Posterior vena cava (tissue), 2 donors: Measurements from ENCODE around the gene SCAMP2. TPM values are rescaled to one million over a fixed set of nuclear protein-coding genes. Genes with fewer than 3 reads are reported as not detected.

Experiments used
- DNase-seq: peaks from one replicate; pipeline ENCODE4 v3.0.0-alpha.2; 2020; ENCODE audit warnings: low spot score
- intact Hi-C, 2 donors: fragments of 100-400 bp; cut with DNase I; formaldehyde crosslinking; loops; one replicate each; pipeline versions ENCODE4 v1.14.1 to v1.14.2; 2022 to 2023
- total RNA-seq, 2 donors: library from RNA; stranded (reverse); fragmentation: NEBNext Ultra II Directional; extraction: Animal tissue kit (Norgen Biotek cat#: 25700); gene quantifications; one replicate each; pipeline ENCODE4 v1.2.1, GENCODE V29; 2021
- donor health status: DM: yes; HTN: yes; CAD: no.
- donor health status: DM: yes; HTN: yes; CAD: no.

SCAMP2 gene
- total RNA-seq, 2 donors from 2014 or later: 65.1 to 65.6 TPM

DNA sequence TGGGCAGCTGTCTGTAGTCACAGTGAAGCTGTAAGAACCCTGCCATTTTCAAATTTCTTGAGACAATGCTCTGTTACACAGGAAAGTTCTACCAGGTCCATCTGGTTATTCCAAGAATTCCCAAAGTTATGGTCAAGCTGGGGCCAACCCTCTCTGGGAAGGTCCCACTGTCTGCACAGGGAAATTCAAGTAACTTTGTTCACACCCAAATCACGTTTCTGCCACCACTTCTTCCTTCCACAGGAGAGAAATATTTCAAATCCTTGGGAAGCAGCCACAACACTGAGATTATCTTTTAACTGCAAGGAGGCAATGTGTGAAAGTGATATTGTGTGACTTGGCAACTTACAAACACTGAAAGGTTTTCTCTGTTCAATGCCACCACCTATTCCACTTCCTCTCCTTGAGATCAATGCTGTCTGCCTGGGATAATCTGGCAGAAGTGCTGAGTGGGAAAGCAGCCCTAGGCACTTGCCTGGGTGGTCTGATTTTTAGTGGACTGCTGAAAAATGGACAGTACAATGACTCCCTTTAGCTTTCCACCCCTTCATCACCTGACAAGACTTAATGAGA, 5.6 kb downstream of the SCAMP2 start:
- no peak for DNase-seq
- intact Hi-C loops: no loop called here

DNA sequence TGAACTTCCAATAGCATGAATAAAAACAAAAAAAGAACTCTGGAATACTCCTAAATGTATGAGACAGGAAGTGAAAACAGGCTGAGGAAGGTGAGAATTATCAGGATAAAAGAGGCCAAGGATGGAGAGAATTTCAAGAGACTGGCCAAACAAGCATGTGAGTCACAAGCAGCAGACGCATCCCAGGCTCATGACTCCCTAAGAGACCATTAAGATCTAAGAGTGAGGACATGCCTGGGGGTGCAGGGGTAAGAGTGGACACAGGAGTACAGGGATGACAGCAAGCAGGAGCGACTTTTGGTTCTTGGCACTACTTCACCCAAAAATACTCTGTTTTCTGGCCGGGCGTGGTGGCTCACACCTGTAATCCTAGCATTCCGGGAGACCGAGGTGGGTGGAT, 7.1 kb downstream of the SCAMP2 start:
- no peak for DNase-seq
- intact Hi-C loops: no loop called here

DNA sequence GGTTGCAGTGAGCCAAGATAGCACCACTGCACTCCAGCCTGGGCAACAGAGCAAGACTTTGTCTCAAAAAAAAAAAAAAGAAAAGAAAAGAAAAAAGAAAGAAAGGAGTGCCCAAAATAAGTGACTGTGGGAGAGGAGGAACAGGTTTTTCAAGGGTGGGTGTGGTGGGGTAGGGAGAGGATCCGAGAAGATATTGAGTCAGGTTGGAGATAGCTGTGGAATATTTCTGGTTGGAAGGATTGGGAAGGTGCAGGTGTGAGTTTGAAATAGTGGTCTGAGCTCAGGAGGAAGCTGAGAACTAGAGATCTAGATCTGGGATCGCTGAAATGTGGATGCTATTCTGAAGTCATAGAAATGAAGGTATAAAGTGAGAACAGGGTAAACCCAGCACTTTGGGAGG, 7.8 kb downstream of the SCAMP2 start:
- no peak for DNase-seq

DNA sequence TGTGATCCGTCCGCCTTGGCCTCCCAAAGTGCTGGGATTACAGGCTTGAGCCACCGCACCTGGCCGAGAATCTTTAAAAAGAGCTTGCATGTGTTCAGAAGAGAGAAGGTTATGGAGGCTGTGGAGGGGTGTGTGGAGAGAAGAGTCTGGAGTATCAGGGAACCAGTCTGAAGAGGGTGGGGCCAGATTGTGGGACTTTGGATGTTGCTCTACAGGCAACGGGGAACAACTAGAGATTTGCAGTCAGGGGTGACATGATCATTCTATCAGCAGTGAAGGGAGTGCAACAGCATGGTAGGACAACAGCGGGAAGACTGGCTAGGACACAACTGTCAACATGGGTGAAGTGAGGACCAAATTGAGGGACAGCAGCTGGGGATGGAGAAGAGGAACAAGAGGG, 8.9 kb downstream of the SCAMP2 start:
- no peak for DNase-seq
- intact Hi-C loops: no loop called here

More for the DNA sequence above, 7.8 kb downstream of the SCAMP2 start:
- intact Hi-C loops: no loop called here

DNA sequence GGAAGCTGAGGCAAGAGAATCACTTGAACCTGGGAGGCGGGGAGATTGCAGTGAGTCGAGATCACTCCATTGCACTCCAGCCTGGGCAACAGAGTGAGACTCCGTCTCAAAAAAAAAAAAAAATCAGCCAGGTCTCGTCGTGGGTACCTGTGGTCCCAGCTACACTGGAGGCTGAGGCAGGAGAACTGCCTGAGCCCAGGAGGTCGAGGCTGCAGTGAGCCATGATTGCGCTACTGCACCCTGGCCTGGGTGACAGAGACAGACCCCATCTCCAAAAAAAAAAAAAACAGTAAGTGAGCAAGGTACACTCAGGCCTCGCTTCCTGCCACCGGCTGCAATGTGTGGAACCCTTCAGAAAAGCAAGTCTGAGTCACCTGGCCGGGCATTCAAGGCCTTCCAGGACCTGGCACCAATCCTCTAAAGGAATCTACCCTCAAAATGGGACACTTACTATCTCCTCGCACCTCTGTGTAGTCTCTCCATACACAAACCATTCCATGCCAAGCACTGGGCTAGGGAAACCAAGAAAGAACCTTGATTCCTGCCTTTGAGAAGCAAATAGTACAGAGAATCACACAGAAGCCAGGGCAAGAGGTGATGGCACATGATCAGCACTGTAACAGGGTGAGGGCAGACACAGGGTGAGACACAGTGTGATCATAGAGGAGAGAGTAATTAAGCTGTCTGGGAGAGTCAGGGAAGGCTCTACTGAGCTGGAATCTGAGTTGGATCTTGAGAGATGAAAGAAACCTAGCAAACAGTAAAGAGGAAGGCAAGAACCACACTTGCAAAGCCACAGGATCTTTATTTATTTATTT, 9.7 kb downstream of the SCAMP2 start:
- no peak for DNase-seq
- intact Hi-C loops: no loop called here

DNA sequence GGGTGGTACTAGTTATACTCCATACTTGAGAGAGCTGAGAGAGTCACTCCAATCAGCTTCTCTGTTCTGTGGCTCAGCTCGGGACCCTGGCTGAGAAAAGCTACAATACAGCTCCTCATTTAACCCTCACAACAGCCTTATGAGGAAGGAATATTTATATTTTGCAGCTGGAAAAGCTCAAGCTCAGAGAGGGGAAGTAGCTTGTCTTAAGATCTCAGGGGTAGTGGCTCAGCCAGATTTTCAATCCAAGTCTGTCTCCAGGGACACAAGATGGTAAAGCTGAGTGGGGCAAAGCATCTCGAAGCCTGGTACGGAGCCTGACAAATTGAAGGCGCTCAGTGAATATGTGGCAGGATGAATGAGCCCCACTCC, 14.8 kb downstream of the SCAMP2 start:
- no peak for DNase-seq
- intact Hi-C loops: loop anchor here in 1 of 2 donors (2.0 kb wide), 1 partner anchor 52 kb away; no protein-coding TSS in a partner anchor

DNA sequence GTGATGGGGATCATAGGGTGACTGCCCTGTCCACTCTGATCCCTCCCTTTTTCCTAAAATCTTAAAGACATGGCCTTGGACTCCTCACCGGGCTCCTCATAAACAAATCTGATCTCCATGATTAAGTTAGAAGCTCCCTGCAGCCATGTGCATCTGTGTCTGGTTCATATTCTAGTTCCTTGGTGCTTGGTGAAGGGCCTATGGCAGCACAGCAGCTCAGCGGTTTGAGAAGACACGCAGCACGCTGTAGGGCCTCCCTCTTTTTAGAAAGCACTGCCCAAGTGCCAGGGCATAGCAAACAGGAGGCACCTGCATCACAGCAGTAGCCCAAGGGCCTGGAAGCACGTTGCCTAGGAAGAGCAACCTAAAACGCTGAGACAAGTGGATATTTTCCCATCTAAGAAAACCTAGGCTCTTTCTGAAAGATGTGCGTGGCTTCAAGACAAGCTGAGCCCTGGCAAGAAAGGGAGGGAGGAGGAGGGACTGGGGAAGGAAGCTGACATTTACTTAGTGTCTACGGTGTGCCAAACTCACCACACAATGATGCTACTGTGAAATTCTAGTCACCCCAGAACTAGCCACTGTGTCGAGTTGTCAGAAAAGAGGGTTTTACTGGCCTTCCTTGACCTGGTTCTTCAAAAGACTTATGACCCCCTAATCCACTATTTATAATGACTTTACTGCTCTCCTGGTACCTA, 15.3 kb downstream of the SCAMP2 start:
- no peak for DNase-seq
- intact Hi-C loops: loop anchor here in 1 of 2 donors (2.0 kb wide), 1 partner anchor 51 kb away; no protein-coding TSS in a partner anchor

DNA sequence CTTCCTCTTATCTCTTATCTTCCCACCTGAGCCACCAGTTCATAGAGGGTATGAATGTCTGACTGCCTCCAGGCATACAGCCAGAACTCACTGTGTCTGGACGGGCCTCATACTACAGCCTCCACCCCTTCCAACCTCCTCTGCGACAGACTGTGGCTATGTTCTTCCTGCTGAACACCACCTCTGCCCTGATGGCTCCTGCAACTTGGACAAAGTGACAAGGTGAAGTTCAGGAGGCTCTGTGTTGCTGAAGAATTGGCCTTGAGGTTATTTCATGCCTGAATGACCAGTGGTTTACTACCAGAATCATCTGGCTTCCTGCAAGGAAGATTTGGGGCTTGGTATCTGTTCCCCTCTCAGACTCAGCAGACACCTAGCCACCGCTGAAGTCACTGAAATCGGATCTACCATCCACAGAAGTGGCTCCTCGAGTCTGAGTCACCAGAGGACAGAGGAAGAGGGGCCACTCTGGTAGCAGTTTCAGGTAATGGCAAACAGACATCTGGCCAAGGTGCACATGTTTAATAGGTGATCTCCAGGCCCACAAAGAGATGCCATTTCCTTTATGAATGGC, 16.0 kb downstream of the SCAMP2 start:
- intact Hi-C loops: no loop called here
- no peak for DNase-seq

DNA sequence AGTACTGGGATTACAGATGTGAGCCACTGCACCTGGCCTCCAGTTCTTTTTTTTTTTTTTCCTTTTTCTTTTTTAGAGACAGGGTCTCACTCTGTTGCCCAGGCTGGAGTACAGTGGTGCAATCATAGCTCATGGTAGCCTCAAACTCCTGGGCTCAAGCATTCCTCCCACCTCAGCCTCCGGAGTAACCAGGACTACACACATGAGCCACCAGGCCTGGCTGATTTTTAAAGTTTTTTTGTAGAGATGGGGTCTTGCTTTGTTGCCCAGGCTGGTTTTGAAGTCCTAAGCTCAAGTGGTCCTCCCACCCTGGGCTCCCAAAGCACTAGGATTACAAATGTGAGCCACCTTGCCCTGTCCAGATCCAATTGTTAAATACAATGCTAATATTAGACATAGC, 16.6 kb downstream of the SCAMP2 start:
- no peak for DNase-seq
- intact Hi-C loops: no loop called here

DNA sequence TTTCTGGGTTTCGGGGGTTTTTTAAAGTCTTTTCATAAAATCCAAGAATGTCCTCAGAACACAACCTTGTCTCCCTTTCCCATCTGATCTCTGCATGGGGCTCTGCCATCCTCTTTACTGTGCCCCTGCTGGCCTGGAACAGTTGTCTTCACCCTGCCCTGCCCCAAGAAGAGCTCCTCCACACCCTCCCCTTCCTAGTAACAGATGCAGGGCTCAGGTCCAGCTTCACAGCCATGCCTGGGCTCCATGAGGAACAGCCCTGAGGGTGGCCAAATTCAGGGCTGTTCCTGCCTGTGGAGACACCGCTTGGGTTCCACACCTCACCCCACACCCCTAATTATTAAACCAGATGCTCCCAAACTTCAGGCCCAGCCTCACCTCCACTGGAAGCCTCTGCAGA, 17.3 kb downstream of the SCAMP2 start:
- DNase-seq: no peak
- intact Hi-C loops: no loop called here

DNA sequence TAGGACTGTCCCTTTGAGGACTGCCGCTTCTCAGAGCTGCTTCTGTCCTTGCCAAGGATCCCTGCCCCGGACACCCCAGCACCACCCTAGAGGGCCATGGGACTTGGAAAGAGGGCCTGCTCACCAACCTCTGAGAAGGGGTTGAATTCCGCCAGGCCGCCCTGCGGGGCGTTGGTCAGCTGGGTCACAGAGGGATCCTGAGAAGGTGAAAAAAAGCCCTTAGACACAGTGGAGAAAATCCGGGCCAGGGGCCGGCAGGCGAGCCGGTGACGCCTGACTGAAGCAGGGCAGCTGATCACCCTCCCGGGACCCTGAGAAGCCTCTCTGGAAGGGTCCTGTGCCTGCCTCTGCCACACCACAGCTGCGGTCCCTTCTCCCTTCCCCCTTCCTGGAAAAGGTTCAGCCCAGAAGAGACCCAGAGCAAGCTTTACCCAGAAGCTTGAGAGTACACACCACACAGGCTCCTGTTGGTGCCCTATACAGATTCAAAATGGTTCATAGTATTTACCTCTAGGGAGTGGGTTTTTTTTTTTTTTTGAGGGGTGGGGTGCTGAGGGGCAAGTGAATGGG, 18.6 kb downstream of the SCAMP2 start:
- DNase-seq: no peak
- intact Hi-C loops: no loop called here

DNA sequence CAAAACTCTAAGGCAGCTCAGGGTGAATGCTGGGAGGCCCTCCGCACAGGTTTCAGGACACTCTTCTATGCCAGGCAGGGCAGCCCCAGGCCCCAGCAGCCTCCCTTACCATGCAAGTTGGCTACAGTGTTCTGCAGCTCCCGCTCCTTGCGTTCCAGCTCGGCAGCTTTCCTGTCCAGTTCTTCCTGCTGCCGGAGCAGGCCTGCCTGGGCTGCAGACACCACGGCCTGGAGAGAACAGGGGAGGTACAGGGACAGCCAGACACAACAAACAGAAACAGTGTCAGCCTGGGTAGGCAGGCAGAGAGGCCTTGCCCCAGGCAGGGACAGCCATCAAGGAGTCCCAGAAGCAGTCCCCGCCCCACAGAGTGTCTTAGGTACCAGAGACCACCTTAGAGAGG, 21.2 kb downstream of the SCAMP2 start:
- intact Hi-C loops: no loop called here
- DNase-seq: no peak

DNA sequence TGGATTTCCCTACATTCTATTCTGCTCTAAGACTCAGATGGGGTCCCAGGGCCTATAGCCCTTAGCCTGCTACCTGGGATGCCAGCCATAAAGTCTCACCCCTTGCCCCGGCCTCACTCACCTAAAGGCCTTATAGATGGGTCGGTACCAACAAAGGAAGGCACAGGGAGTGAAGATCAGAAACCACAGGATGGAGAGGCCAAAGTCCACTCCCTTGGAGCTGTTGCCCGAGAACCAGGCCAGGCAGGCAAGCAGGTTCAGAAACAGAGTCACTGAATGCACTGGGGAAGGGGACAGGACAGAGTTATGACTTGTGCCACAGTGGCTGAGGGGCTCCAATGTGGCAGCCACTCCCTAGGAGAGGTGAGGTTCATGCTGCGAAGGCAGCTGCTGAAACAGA, 22.8 kb downstream of the SCAMP2 start:
- DNase-seq: no peak
- intact Hi-C loops: no loop called here

DNA sequence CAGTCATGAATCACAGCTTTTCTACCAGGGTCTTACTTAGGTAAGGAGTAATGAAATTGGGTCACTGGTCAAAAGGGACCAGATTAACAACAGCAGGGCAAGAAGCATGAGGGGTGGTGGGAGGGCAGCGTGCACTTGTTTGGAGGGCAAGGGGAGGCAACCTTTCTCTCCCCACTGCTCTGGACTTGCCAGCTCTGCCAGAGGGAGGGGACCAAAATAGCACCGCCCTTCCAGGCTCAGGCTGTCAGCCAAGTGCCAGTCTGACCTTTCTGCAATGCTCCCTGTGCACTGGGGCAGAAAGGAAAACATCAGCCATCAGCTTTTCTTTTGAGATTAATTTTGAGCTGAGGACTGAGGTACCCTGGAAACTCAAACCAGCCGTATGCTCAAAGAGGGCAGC, 25.7 kb downstream of the SCAMP2 start:
- no peak for DNase-seq
- intact Hi-C loops: loop anchor here in 1 of 2 donors (5.0 kb wide), 1 partner anchor 50 kb away; no protein-coding TSS in a partner anchor

DNA sequence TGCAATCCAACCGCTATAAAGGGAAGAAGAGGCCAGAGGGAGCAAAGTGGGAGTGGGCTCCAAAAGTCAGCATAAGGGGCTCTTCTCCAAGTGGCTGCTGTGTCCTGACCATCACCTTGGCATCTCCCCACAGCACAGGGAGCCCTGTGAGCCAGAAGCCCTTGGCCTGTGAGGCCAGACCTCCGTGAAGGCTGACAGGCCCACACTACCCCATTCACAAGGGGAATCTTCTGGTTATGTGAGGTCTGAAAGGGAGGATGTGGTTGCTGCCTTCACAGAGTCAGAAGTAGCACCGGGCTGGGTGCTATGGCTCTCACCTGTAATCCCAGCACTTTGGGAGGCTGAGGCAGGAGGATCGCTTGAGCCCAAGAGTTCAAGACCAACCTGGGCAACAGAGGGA, 27.6 kb downstream of the SCAMP2 start:
- DNase-seq: no peak
- intact Hi-C loops: loop anchor here in 1 of 2 donors (5.0 kb wide), 1 partner anchor 52 kb away; no protein-coding TSS in a partner anchor

DNA sequence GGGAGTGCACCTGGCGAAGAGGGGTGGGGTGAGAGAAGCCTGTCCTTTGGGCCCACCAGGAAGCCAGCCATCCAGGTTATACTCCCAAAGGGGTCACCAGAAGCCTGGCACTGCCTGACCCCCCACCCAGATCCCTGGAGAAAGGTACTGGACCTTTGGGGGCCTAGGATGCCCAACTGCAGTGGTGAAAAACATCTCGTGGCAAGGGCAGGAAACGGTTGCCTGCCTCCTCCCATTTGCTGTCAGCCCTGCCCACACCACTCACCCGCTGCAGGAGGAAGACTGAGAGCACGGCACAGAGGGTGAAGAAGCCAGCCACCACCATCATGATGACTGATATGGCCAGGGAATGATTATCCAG, 28.0 kb downstream of the SCAMP2 start:
- intact Hi-C loops: loop anchor here in 1 of 2 donors (5.0 kb wide), 1 partner anchor 52 kb away; no protein-coding TSS in a partner anchor
- DNase-seq: no peak

DNA sequence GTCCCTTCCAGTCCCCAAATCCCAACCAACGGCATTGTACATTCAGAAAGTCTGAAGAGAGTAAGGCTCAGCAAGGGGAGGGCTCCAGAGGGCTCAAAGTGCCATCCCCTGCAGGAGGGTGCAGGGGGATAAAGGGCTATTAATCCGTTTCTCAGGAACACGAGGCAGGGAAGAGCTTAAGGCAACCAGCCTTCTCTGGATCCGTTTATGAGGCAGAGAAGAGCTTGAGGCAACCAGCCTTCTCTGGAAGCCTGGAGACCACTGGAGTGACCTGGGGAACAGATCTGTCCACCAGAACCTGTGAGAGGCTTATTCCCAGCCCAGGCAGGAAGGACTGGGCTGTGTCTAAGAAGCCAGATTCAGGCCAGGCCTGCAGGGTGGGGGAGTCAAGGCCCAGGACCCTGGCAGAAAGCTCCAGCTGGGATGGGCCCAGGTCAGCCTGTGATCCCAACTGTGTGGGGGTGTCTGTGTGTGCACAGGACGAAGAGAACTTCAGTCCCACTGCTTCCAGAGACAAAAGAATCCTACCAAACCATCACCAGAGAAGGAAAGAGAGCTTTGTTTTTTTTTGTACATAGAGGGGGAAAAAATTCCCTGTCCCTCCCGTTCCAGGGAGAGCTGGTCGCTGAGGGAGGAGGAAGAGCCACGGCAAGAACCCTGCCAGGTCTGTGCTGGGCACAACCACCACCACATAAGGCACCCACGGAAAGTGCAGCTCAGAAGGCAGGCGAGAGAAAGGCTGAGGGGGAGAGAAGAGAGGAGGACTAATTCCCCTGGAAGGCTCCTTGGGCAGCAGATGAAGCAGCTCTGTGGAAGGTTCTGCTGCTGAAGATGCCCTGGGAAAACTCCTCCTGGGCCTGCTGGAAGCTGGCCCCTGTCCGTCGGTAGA, 28.6 kb downstream of the SCAMP2 start:
- DNase-seq: no peak
- intact Hi-C loops: loop anchor here (5.0 kb wide), 2 partner anchors 53 to 62 kb away; partner anchors contain the start of gene CSK (in 1 of the 2)

DNA sequence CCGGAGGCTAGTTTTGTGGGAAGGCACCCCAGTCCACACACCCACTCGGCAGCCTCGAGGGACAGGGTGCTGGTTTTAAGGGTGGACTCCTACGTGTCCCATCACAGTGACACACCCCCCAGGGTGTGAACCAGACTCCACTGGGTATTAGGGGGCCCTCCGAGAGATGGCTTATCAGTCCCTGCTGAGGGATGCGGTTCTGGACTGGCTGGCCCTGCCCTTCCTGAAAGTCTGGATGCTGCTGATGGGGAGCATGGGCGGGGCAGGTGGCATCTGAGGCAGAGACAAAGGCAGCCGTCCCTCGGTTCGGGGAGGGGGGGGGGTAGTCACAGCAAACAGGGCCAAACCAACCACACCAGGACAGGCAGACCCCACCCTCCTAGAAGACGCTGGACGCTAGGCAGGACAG, 29.3 kb downstream of the SCAMP2 start:
- DNase-seq: no peak
- intact Hi-C loops: loop anchor here in 1 of 2 donors (5.0 kb wide), 1 partner anchor 62 kb away; the partner anchor contains the start of gene CSK
